Measurements from ENCODE around the gene CDH13.

Gene CDH13

GRCh38 chr16:83136419-83136818 lies 509.6 kb downstream of the CDH13 start:
- DNase-seq = no peak

GRCh38 chr16:83136924-83137323 lies 510.2 kb downstream of the CDH13 start:
- no peak for DNase-seq

GRCh38 chr16:83137326-83137781 lies 510.6 kb downstream of the CDH13 start:
- peak; percentile 74 for DNase-seq

GRCh38 chr16:83137894-83138293 lies 511.1 kb downstream of the CDH13 start:
- DNase-seq = no peak

GRCh38 chr16:83138512-83138911 lies 511.7 kb downstream of the CDH13 start:
- DNase-seq = no peak

GRCh38 chr16:83138976-83139690 lies 512.4 kb downstream of the CDH13 start:
- DNase-seq = no peak

- DNase-seq = no peak
Observed at GRCh38 chr16:83143788-83144187, 517.0 kb downstream of the CDH13 start.

- no peak for DNase-seq
Observed at GRCh38 chr16:83145297-83145696, 518.5 kb downstream of the CDH13 start.

GRCh38 chr16:83147244-83147643 lies 520.5 kb downstream of the CDH13 start:
- peak; percentile 37 for DNase-seq

- no peak for DNase-seq
Observed at GRCh38 chr16:83158320-83158957, 531.7 kb downstream of the CDH13 start.

- DNase-seq = no peak
Observed at GRCh38 chr16:83159049-83159448, 532.3 kb downstream of the CDH13 start.

- no peak for DNase-seq
Observed at GRCh38 chr16:83160287-83161020, 533.7 kb downstream of the CDH13 start.

- no peak for DNase-seq
Observed at GRCh38 chr16:83162791-83163190, 536.0 kb downstream of the CDH13 start.

GRCh38 chr16:83164816-83165215 lies 538.0 kb downstream of the CDH13 start:
- DNase-seq = no peak

- peak; percentile 51 for DNase-seq
Observed at GRCh38 chr16:83171396-83171795, 544.6 kb downstream of the CDH13 start.

GRCh38 chr16:83174671-83175070 lies 547.9 kb downstream of the CDH13 start:
- no peak for DNase-seq

GRCh38 chr16:83176802-83177201 lies 550.0 kb downstream of the CDH13 start:
- no peak for DNase-seq

GRCh38 chr16:83185902-83186301 lies 559.1 kb downstream of the CDH13 start:
- DNase-seq = no peak

- no peak for DNase-seq
Observed at GRCh38 chr16:83187405-83187804, 560.6 kb downstream of the CDH13 start.

GRCh38 chr16:83196796-83197195 lies 570.0 kb downstream of the CDH13 start:
- DNase-seq = no peak

- DNase-seq = no peak
Observed at GRCh38 chr16:83197450-83197849, 570.7 kb downstream of the CDH13 start.

GRCh38 chr16:83198977-83199376 lies 572.2 kb downstream of the CDH13 start:
- no peak for DNase-seq

GRCh38 chr16:83200005-83200779 lies 573.4 kb downstream of the CDH13 start:
- no peak for DNase-seq

All from MV-4-11 (cell line).